Esophagus muscularis mucosa (tissue), 4 donors: ENCODE data around the gene AMOTL1.

Experiments
- EP300 ChIP-seq: sonication (generic); formaldehyde crosslinking; IDR thresholded peaks from one replicate; pipeline ENCODE4 v1.6.1; 2017; ENCODE audit warnings: antibody characterized with exemption
- POLR2A ChIP-seq: fragments of 450-650 bp; IDR thresholded peaks from one replicate; pipeline ENCODE4 v1.6.1; 2017; ENCODE audit warnings: antibody characterized with exemption, moderate library complexity, mild to moderate bottlenecking, low read depth
- POLR2AphosphoS5 ChIP-seq, 2 donors: sonication (generic); formaldehyde crosslinking; IDR thresholded peaks; one replicate each; pipeline ENCODE4 v1.6.1; 2017; ENCODE audit warnings: antibody characterized with exemption in 2 of 2
- TF ChIP-seq, protein P1 (sequence below), 3 experiments: fragments of 200-600 bp in 2 of 3; fragments of 450-650 bp in 1 of 3; sonication (generic) in 2 of 3; IDR thresholded peaks; one replicate each; pipeline ENCODE4 v1.5.1; 2017 to 2019; ENCODE audit warnings: antibody characterized with exemption in 3 of 3, mild to moderate bottlenecking in 2 of 3, moderate library complexity in 1 of 3

DNA sequence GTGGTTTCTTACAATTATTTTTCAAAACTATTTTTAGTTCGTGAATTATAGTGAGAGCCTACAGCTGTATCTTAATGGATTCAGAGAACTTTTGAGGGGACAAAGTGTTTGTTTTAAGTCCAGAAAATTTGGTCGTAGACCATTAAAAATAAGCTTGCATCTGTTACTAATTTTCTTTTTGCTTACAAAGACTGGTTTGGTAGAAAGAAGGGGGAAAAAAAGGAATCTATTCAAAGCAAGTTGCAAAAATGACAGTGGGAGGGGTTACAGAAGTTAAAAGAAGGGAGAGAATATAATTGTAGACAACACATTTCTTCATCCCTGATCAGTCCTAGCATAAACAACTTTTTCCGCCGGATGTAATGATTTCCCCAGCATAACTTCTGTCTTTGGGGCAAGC, 72.1 kb downstream of the AMOTL1 start:
- TF ChIP-seq, protein P1, sequence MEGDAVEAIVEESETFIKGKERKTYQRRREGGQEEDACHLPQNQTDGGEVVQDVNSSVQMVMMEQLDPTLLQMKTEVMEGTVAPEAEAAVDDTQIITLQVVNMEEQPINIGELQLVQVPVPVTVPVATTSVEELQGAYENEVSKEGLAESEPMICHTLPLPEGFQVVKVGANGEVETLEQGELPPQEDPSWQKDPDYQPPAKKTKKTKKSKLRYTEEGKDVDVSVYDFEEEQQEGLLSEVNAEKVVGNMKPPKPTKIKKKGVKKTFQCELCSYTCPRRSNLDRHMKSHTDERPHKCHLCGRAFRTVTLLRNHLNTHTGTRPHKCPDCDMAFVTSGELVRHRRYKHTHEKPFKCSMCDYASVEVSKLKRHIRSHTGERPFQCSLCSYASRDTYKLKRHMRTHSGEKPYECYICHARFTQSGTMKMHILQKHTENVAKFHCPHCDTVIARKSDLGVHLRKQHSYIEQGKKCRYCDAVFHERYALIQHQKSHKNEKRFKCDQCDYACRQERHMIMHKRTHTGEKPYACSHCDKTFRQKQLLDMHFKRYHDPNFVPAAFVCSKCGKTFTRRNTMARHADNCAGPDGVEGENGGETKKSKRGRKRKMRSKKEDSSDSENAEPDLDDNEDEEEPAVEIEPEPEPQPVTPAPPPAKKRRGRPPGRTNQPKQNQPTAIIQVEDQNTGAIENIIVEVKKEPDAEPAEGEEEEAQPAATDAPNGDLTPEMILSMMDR (IDR thresholded peaks at IDR 0.05), result no peak
- no peak for TF ChIP-seq POLR2A
- TF ChIP-seq POLR2AphosphoS5 (IDR thresholded peaks at IDR 0.05), result no peak
- no peak for TF ChIP-seq EP300
